ENCODE results near the gene POLL. TPM values are rescaled to one million over a fixed set of nuclear protein-coding genes. Genes with fewer than 3 reads are reported as not detected.
"Not testable (repeated sequence)": the region's sequence is repeated elsewhere in the genome, so short reads cannot be mapped to it uniquely, and the experiment has no call there.

POLL gene
- total and polyA plus RNA-seq, 7 experiments from 2014 or later, result 16.4 to 65.8 (median 36.1) TPM

DNA sequence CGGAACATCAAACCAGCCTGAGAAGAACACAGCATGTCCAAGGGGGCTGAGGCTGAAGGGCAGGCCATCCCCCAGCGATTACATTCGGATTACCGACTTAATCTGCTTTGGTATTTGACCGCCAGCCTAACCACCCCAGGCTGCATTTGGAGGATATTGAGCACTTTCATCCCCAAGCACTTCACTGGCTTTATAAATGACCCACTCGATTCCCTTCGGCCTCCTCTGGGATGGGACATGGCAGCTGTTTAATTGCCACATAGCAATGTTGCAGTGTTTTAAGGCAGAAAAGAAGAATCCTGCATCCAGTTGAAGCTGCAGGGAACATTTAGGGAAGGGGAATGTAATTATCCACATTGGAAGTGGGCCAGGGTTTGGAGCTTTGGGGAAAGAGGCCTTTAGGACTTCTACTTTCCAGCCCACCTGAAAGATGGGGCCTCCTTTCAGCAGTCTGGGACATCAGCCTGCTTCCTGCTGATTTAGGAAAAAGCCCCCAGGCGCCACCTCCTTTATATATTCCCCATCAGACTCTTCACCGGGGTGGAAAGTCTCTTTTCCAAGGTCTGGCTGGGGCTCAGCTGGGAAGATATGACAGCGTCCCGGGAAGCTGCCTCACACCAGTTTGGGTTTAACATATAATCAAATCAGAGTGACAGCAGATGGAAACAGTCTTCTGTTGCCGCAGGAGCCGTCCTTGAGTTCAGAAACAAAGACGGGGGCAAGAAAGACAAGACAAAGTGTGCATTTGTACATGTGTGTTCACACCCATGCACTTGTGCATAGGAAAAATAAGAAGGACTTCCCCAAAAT lies 9.2 kb upstream of the POLL start:
- H3K4me1 ChIP-seq (ENCODE audit: control insufficient read depth in 2 of 2, insufficient read depth in 2 of 2, low read length in 2 of 2), result no peaks in the 10 kb centered on the region
- no peaks in the 10 kb centered on the region for H3K36me3 Mint-ChIP-seq
- no peak overlapping the region for H3K4me3 ChIP-seq (ENCODE audit: low read length)
- no peaks in the 10 kb centered on the region for H3K27me3 Mint-ChIP-seq
- ChIA-PET CTCF (no interaction called here), POLR2A (no interaction called here)
- no peaks in the 10 kb centered on the region for H3K36me3 ChIP-seq (ENCODE audit: control insufficient read depth in 2 of 3, insufficient read depth in 3 of 3, low read length in 3 of 3)
- no peak overlapping the region for H3K4me3 Mint-ChIP-seq
- H3K27ac ChIP-seq (ENCODE audit: low read depth, low read length), result no peak overlapping the region
- H3K27ac Mint-ChIP-seq, result no peak overlapping the region
- no peak for ATAC-seq
- DNase-seq, result no peak
- intact Hi-C loops (cut with micrococcal nuclease), result no loop called here
- peaks cover 0 to 4% (median 0%) of the 10 kb centered on the region in 11 donors for H3K9me3 Mint-ChIP-seq
- peaks cover 0 to 3% (median 0%) of the 10 kb centered on the region in 7 donors for H3K4me1 Mint-ChIP-seq
- H3K27me3 ChIP-seq (ENCODE audit: control insufficient read depth in 2 of 2, insufficient read depth in 2 of 2, low read length in 2 of 2), result no peaks in the 10 kb centered on the region
- H3K9me3 ChIP-seq (ENCODE audit: control insufficient read depth in 2 of 3, low read length in 3 of 3), result no peaks in the 10 kb centered on the region

DNA sequence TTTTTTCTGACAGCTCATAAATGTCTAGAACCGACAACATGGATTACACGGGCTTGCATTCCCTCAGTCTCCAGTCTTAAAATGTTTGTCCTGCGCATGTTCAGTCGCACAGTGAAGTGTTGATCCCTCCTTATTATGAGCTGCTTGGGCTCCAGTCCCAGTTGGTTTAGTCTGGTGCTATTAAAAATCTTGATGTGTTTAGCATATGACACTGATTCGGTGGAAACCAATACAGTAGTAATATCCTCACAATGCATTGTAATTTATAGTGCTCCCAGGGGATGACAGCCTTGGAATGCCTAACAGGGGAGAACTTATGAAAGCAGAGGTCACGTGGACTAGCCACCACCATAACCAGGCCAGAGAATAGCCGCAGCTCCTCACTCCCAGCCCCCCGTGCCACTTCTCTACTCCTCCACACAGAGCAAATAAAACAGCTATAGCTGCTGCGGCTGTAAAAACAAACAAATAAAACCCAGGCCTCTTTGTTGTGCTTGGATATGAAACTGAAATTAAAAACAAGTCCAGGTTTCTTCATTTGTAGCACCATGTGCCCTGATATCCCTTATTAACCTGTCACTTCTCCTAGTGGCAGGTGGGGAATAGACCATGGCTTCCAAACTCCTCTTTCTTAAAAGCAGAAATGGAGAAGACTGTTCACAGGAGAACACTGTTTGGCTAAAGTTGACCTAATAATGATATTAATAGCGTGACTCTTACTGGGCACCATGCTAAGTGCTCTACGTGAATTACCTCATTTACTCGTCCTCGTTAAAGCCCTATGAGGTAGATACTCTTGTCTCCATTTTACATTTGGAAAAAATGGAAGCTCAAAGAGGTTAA lies 7.8 kb upstream of the POLL start:
- CTCF ChIA-PET, result no interaction called here

GRCh38 chr10:101593331-101593730 lies 5.3 kb upstream of the POLL start:
- H3K4me3 Mint-ChIP-seq; H3K9me3 ChIP-seq (ENCODE audit: control insufficient read depth in 2 of 3, low read length in 3 of 3); H3K9me3 Mint-ChIP-seq; H3K36me3 ChIP-seq (ENCODE audit: control insufficient read depth in 2 of 3, insufficient read depth in 3 of 3, low read length in 3 of 3); DNase-seq; H3K27ac ChIP-seq (ENCODE audit: low read depth, low read length); POLR2A ChIA-PET; H3K27me3 Mint-ChIP-seq; intact Hi-C loops (cut with micrococcal nuclease); H3K4me1 ChIP-seq (ENCODE audit: control insufficient read depth in 2 of 2, insufficient read depth in 2 of 2, low read length in 2 of 2); H3K27me3 ChIP-seq (ENCODE audit: control insufficient read depth in 2 of 2, insufficient read depth in 2 of 2, low read length in 2 of 2); H3K4me3 ChIP-seq (ENCODE audit: low read length); H3K36me3 Mint-ChIP-seq; CTCF ChIA-PET; H3K27ac Mint-ChIP-seq: not testable (repeated sequence)
- peak; percentile 54 for ATAC-seq
- peaks cover 0 to 11% (median 4%) of the 10 kb centered on the region in 7 donors for H3K4me1 Mint-ChIP-seq

More for the DNA sequence above, 7.8 kb upstream of the POLL start:
- Mint-ChIP-seq H3K27ac (no peak overlapping the region), H3K9me3 (peaks cover 0 to 4% (median 0%) of the 10 kb centered on the region in 11 donors), H3K27me3 (no peaks in the 10 kb centered on the region), H3K4me1 (peaks cover 0 to 3% (median 0%) of the 10 kb centered on the region in 7 donors), H3K4me3 (no peak overlapping the region), H3K36me3 (no peaks in the 10 kb centered on the region)
- POLR2A ChIA-PET, result interaction anchor here (0.8 kb wide), 1 partner anchor 11 kb away, joined by 3 read pairs; no protein-coding TSS in a partner anchor
- H3K4me3 ChIP-seq (ENCODE audit: low read length), result no peak overlapping the region
- H3K27me3 ChIP-seq (ENCODE audit: control insufficient read depth in 2 of 2, insufficient read depth in 2 of 2, low read length in 2 of 2), result no peaks in the 10 kb centered on the region
- no peaks in the 10 kb centered on the region for H3K9me3 ChIP-seq (ENCODE audit: control insufficient read depth in 2 of 3, low read length in 3 of 3)
- intact Hi-C loops (cut with micrococcal nuclease), result no loop called here
- no peaks in the 10 kb centered on the region for H3K36me3 ChIP-seq (ENCODE audit: control insufficient read depth in 2 of 3, insufficient read depth in 3 of 3, low read length in 3 of 3)
- DNase-seq (no peak), ATAC-seq (no peak)
- H3K27ac ChIP-seq (ENCODE audit: low read depth, low read length), result no peak overlapping the region
- no peaks in the 10 kb centered on the region for H3K4me1 ChIP-seq (ENCODE audit: control insufficient read depth in 2 of 2, insufficient read depth in 2 of 2, low read length in 2 of 2)

GRCh38 chr10:101588879-101589278 lies 822 bp upstream of the POLL start:
- ATAC-seq, result no peak
- peaks cover 14 to 16% of the 10 kb centered on the region in 2 donors for H3K4me1 ChIP-seq (ENCODE audit: control insufficient read depth in 2 of 2, insufficient read depth in 2 of 2, low read length in 2 of 2)

DNA sequence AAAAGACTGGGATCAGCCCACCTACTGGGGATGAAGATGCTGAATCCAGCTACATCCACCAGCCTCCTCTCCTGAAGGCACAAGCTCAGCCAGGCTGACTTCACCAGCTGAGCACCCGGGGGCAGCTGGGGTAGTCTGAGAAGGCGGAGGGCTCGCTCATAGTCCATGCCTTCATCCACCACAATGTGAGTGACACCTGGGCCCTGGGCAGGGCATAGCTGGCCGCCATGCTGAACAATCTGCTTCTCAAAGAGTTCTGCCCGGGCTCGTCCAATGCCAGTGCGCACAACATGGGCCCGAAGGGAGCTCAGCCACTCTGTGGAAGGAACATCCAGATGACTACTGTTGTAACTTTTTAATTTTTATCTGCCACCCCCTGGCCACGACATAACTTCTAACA lies 2.2 kb downstream of the POLL start:
- intact Hi-C loops (cut with micrococcal nuclease), result loop anchor here in 1 of 2 donors (5.0 kb wide), 1 partner anchor 1049 kb away; the partner anchor contains the start of gene HIF1AN
- Mint-ChIP-seq H3K9me3 (peaks cover 0 to 2% (median 0%) of the 10 kb centered on the region in 11 donors), H3K36me3 (peaks cover 0 to 22% (median 4%) of the 10 kb centered on the region in 5 donors), H3K27ac (no peak overlapping the region), H3K27me3 (no peaks in the 10 kb centered on the region), H3K4me1 (peaks cover 16 to 37% (median 32%) of the 10 kb centered on the region in 7 donors), H3K4me3 (peak overlapping the region in 4 of 10 donors; percentile 0 to 95 (median 48))
- peaks cover 14 to 16% of the 10 kb centered on the region in 2 donors for H3K4me1 ChIP-seq (ENCODE audit: control insufficient read depth in 2 of 2, insufficient read depth in 2 of 2, low read length in 2 of 2)
- no peak for DNase-seq
- no peak for ATAC-seq
- CTCF ChIA-PET, result interaction anchor here (0.6 kb wide), 1 partner anchor 485 kb away, joined by 3 read pairs; no protein-coding TSS in a partner anchor
- POLR2A ChIA-PET, result no interaction called here
- H3K27ac ChIP-seq (ENCODE audit: low read depth, low read length), result no peak overlapping the region
- H3K9me3 ChIP-seq (ENCODE audit: control insufficient read depth in 2 of 3, low read length in 3 of 3), result no peaks in the 10 kb centered on the region
- H3K36me3 ChIP-seq (ENCODE audit: control insufficient read depth in 2 of 3, insufficient read depth in 3 of 3, low read length in 3 of 3), result peaks cover 0 to 46% (median 0%) of the 10 kb centered on the region in 3 experiments
- no peaks in the 10 kb centered on the region for H3K27me3 ChIP-seq (ENCODE audit: control insufficient read depth in 2 of 2, insufficient read depth in 2 of 2, low read length in 2 of 2)
- H3K4me3 ChIP-seq (ENCODE audit: low read length), result no peak overlapping the region

More at GRCh38 chr10:101588879-101589278, 822 bp upstream of the POLL start:
- Mint-ChIP-seq H3K27ac (peak overlapping the region in 3 of 9 donors; percentile 38 to 71 (median 58)), H3K4me3 (peak overlapping the region; percentile 27 to 97 (median 94)), H3K36me3 (peaks cover 0 to 10% (median 3%) of the 10 kb centered on the region in 5 donors), H3K27me3 (no peaks in the 10 kb centered on the region), H3K9me3 (peaks cover 0 to 2% (median 0%) of the 10 kb centered on the region in 11 donors), H3K4me1 (peaks cover 16 to 37% (median 27%) of the 10 kb centered on the region in 7 donors)
- Histone ChIP-seq H3K27me3 (ENCODE audit: control insufficient read depth in 2 of 2, insufficient read depth in 2 of 2, low read length in 2 of 2) (no peaks in the 10 kb centered on the region), H3K27ac (ENCODE audit: low read depth, low read length) (peak overlapping the region; percentile 69), H3K9me3 (ENCODE audit: control insufficient read depth in 2 of 3, low read length in 3 of 3) (no peaks in the 10 kb centered on the region), H3K4me3 (ENCODE audit: low read length) (peak overlapping the region; percentile 77), H3K36me3 (ENCODE audit: control insufficient read depth in 2 of 3, insufficient read depth in 3 of 3, low read length in 3 of 3) (peaks cover 0 to 18% (median 0%) of the 10 kb centered on the region in 3 experiments)
- no peak for DNase-seq
- intact Hi-C loops (cut with micrococcal nuclease), result loop anchor here (1.0 to 5.0 kb wide), 6 partner anchors 19 to 1052 kb away; partner anchors contain the start of genes ACTR1A (in 1 of the 2), HIF1AN (in 1 of the 2), NPM3 (in 1 of the 2) and SUFU (in 1 of the 2)
- POLR2A ChIA-PET, result interaction anchor here (1.3 to 1.4 kb wide), 2 partner anchors 12 to 914 kb away, joined by 3 read pairs; partner anchors contain the start of gene ACTR1A
- CTCF ChIA-PET, result interaction anchor here (0.6 kb wide), 1 partner anchor 1243 kb away, joined by 4 read pairs; no protein-coding TSS in a partner anchor

All from naive thymus-derived CD4-positive, alpha-beta T cell (primary cell).